ENCODE results near the gene SLC5A6.

DNA sequence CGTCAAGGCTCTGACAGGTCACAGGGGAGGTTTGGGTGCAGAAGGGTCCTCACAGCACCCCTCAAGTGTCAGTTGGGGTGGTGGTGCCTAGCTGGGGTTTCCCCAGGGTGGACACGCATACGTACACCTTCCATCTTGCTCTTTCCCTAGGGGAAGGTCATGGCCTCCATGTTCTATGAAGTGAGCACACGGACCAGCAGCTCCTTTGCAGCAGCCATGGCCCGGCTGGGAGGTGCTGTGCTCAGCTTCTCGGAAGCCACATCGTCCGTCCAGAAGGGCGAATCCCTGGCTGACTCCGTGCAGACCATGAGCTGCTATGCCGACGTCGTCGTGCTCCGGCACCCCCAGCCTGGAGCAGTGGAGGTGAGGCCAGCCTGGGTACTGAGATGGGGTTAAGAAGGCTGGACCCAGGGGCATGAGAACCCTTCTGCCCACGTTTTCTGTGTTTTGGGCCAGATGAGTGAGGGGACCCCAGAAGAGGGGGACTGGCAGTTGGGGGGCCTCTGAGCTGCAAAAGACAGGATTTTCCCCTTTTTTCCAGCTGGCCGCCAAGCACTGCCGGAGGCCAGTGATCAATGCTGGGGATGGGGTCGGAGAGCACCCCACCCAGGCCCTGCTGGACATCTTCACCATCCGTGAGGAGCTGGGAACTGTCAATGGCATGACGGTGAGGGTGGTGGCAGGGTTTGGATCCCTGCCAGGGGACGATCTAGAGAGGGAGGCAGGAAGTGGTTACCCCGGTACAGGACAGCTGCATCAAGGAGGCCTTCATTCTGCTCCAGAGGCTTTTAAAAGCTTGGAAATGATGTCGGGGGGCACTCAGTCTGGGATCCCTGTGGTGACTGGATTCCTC, 29.9 kb upstream of the SLC5A6 start:
- TF ChIP-seq POLR2A (IDR thresholded peaks at IDR 0.05) = no peak
- TF ChIP-seq, protein P1, sequence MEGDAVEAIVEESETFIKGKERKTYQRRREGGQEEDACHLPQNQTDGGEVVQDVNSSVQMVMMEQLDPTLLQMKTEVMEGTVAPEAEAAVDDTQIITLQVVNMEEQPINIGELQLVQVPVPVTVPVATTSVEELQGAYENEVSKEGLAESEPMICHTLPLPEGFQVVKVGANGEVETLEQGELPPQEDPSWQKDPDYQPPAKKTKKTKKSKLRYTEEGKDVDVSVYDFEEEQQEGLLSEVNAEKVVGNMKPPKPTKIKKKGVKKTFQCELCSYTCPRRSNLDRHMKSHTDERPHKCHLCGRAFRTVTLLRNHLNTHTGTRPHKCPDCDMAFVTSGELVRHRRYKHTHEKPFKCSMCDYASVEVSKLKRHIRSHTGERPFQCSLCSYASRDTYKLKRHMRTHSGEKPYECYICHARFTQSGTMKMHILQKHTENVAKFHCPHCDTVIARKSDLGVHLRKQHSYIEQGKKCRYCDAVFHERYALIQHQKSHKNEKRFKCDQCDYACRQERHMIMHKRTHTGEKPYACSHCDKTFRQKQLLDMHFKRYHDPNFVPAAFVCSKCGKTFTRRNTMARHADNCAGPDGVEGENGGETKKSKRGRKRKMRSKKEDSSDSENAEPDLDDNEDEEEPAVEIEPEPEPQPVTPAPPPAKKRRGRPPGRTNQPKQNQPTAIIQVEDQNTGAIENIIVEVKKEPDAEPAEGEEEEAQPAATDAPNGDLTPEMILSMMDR (IDR thresholded peaks at IDR 0.05) = no peak
